B cell (primary cell): ENCODE measurements around the gene DTD1. TPM values are rescaled to one million over a fixed set of nuclear protein-coding genes. Genes with fewer than 3 reads are reported as not detected.

Experiments
- ATAC-seq: fragments of 200-7000 bp; cut with Tn5 transposase; one replicate; pipeline ENCODE4 v1.10.0; 2021; ENCODE audit warnings: low read depth, mild to moderate bottlenecking, moderate number of reproducible peaks, moderate library complexity
- CTCF ChIA-PET: fragments of 350-600 bp; sonication (Branson Sonifier 250); formaldehyde crosslinking; loops from one replicate; lab custom pipeline; 2021; ENCODE audit warnings: antibody characterized with exemption, inconsistent platforms; lab: Charles Lee
- POLR2A ChIA-PET: fragments of 350-600 bp; sonication (Branson Sonifier 250); formaldehyde crosslinking; loops from one replicate; lab custom pipeline; 2021; ENCODE audit warnings: antibody characterized with exemption; lab: Charles Lee
- DNase-seq: peaks from one replicate; pipeline ENCODE4 v3.0.0; 2013
- H2AFZ ChIP-seq: 2 replicates; pipeline ENCODE4 v1.6.1; 2012; ENCODE audit warnings: mild to moderate bottlenecking, low read depth, low read length; ENCODE audit not compliant: insufficient read depth, poor library complexity, severe bottlenecking
- H3K27ac ChIP-seq, 2 donors: 1 replicate in 1 of 2; 2 replicates in 1 of 2; pipeline ENCODE4 v1.5.1; 2012 to 2013; ENCODE audit warnings: low read length in 2 of 2, mild to moderate bottlenecking in 2 of 2, moderate library complexity in 1 of 2
- H3K27me3 ChIP-seq, 4 experiments: fragments of 200-600 bp in 1 of 4; sonication (generic) in 1 of 4; replicated peaks in 1 of 4; 1 replicate in 2 of 4; 2 replicates in 2 of 4; pipeline versions ENCODE4 v1.6.1 to v1.7.0; 2013 to 2016; ENCODE audit warnings: low read length in 3 of 4, mild to moderate bottlenecking in 2 of 4, mixed read lengths in 1 of 4, moderate library complexity in 1 of 4; ENCODE audit not compliant: insufficient read depth in 4 of 4, control insufficient read depth in 3 of 4; ENCODE audit errors: control extremely low read depth in 1 of 4
- H3K36me3 ChIP-seq, 2 experiments: replicated peaks in 1 of 2; 1 replicate in 1 of 2; 2 replicates in 1 of 2; pipeline versions ENCODE4 v1.6.1 to v1.7.1; 2013; ENCODE audit warnings: low read length in 1 of 2; ENCODE audit not compliant: insufficient read depth in 2 of 2, control insufficient read depth in 1 of 2; ENCODE audit errors: control extremely low read depth in 1 of 2, extremely low read depth in 1 of 2
- H3K4me1 ChIP-seq, 2 donors: fragments of 200-600 bp in 1 of 2; sonication (generic) in 1 of 2; 1 replicate in 1 of 2; 2 replicates in 1 of 2; pipeline versions ENCODE4 v1.5.1 to v1.6.1; 2013 to 2017; ENCODE audit warnings: low read length in 2 of 2; ENCODE audit not compliant: control insufficient read depth in 2 of 2, insufficient read depth in 2 of 2
- H3K4me2 ChIP-seq: replicated peaks from 2 replicates; pipeline ENCODE3; 2012; ENCODE audit warnings: mild to moderate bottlenecking, low read depth, low read length; ENCODE audit not compliant: poor library complexity, severe bottlenecking
- H3K4me3 ChIP-seq, 5 experiments: fragments of 200-600 bp in 1 of 5; sonication (generic) in 1 of 5; 1 replicate in 3 of 5; 2 replicates in 2 of 5; pipeline versions ENCODE4 v1.5.1 to v1.7.0; 2011 to 2016; ENCODE audit warnings: low read length in 4 of 5, mild to moderate bottlenecking in 4 of 5, low read depth in 2 of 5, control low read depth in 1 of 5, moderate library complexity in 1 of 5; ENCODE audit not compliant: insufficient read depth in 1 of 5; ENCODE audit errors: control extremely low read depth in 1 of 5, extremely low read depth in 1 of 5
- H3K79me2 ChIP-seq: fragments of 200-600 bp; sonication (generic); one replicate; pipeline ENCODE4 v1.6.0; 2016; ENCODE audit warnings: low read length; ENCODE audit not compliant: control insufficient read depth, insufficient read depth
- H3K9ac ChIP-seq: fragments of 200-600 bp; sonication (generic); 2 replicates; pipeline ENCODE4 v1.6.1; 2017; ENCODE audit warnings: mild to moderate bottlenecking, low read length, moderate library complexity
- H3K9me3 ChIP-seq, 3 donors: one replicate each; pipeline versions ENCODE4 v1.6.1 to v1.7.1; 2013; ENCODE audit warnings: low read length in 2 of 3; ENCODE audit not compliant: control insufficient read depth in 2 of 3, insufficient read depth in 1 of 3; ENCODE audit errors: control extremely low read depth in 1 of 3
- H4K20me1 ChIP-seq: 2 replicates; pipeline ENCODE4 v1.6.0; 2012; ENCODE audit warnings: mild to moderate bottlenecking, low read length; ENCODE audit not compliant: insufficient read depth, control insufficient read depth, poor library complexity, severe bottlenecking
- H3K27ac Mint-ChIP-seq: one replicate; pipeline ENCODE4 v1.8.0; 2021; ENCODE audit warnings: mixed read lengths
- H3K27me3 Mint-ChIP-seq: one replicate; pipeline ENCODE4 v1.8.0; 2021; ENCODE audit warnings: mixed read lengths
- H3K4me1 Mint-ChIP-seq: one replicate; pipeline ENCODE4 v1.8.0; 2021; ENCODE audit warnings: mixed read lengths
- H3K4me3 Mint-ChIP-seq: one replicate; pipeline ENCODE4 v1.8.0; 2021; ENCODE audit warnings: mixed read lengths
- H3K9me3 Mint-ChIP-seq: one replicate; pipeline ENCODE4 v1.8.0; 2022; ENCODE audit warnings: mixed read lengths; ENCODE audit not compliant: insufficient read depth
- CTCF ChIP-seq: fragments of 200-600 bp; IDR thresholded peaks from one replicate; pipeline ENCODE4 v1.8.0; 2022; ENCODE audit warnings: antibody characterized with exemption, mild to moderate bottlenecking
- EZH2 ChIP-seq: IDR thresholded peaks from 2 replicates; pipeline ENCODE4 v1.6.1; 2012; ENCODE audit warnings: borderline replicate concordance, low read depth, mild to moderate bottlenecking, moderate library complexity, low read length; ENCODE audit not compliant: insufficient read depth, poor library complexity, severe bottlenecking
- WGBS: methylation state at CpG from one replicate; pipeline ENCODE4 v1.1.5; 2013; ENCODE audit warnings: missing lambda C conversion rate; ENCODE audit not compliant: insufficient coverage; 5-methylcytosine and 5-hydroxymethylcytosine counted together
- intact Hi-C: fragments of 100-400 bp; cut with micrococcal nuclease; formaldehyde crosslinking; loops from one replicate; pipeline ENCODE4 v1.10.0; 2022
- polyA plus RNA-seq: library from polyadenylated mRNA; depleted of rRNA; stranded (reverse); fragments of >200 nt; gene quantifications from 2 replicates; pipeline ENCODE4 v1.2.3, GENCODE V29; 2012
- total RNA-seq, 2 donors: library from RNA; stranded (reverse); fragments of 120-200 nt in 1 of 2; gene quantifications; 1 replicate in 1 of 2; 2 replicates in 1 of 2; pipeline versions ENCODE4 v1.2.3 to v1.2.4, GENCODE V29; 2013 to 2022

The DTD1 gene
- total and polyA plus RNA-seq, 2 donors (not counting 1 experiment from before 2014, with no cell fraction given), result 18.7 to 20.4 TPM

DNA sequence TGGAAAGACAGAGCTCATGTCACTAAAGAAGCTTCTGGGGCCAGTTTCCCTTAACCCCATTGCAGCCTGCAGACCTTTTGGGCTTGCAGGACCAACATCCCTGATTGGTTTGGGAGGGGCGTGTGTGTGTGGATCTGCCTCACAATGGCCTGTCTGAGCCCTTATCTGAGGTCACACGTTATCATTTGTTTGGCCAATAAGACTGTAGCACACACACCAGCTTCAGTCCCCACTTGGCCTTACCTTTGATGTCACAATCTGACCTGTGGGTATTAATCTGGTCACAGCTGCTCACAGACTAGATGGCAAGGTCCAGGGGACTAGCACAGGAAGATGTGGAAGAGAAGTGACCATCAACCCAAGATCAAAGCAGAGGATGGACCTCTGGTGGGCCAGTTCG is 225.6 kb downstream of the DTD1 start, which contains the start of gene SCP2D1:
Gene SCP2D1, plus strand, starts transcription at position 301 of the 400 bp plus-strand sequence. Its CDS starts 33 bp downstream, at position 334.
- 82% methylated on average over 3 of the region's 3 CpGs for WGBS
- Histone ChIP-seq H3K4me2 (no peak within 1 kb of the TSS), H3K9ac (no peak within 1 kb of the TSS), H2AFZ (no peak within 1 kb of the TSS), H3K27ac (no peak within 1 kb of the TSS), H3K4me3 (no peak within 1 kb of the TSS), H4K20me1 (no peaks in the 10 kb centered on the region), H3K79me2 (no peaks in the 10 kb centered on the region), H3K27me3 (no peaks in the 10 kb centered on the region), H3K4me1 (no peaks in the 10 kb centered on the region), H3K9me3 (peaks cover 0 to 3% (median 0%) of the 10 kb centered on the region in 3 donors), H3K36me3 (no peaks in the 10 kb centered on the region)
- no peak for ATAC-seq
- ChIA-PET POLR2A (no interaction called here), CTCF (interaction anchor here (1.4 kb wide), 1 partner anchor 9 kb away, joined by 3 read pairs; no protein-coding TSS in a partner anchor)
- no peak for DNase-seq
- TF ChIP-seq EZH2 (no peak), CTCF (no peak)
- intact Hi-C loops, result no loop called here
- H3K9me3 Mint-ChIP-seq, result no peaks in the 10 kb centered on the region
- H3K4me1 Mint-ChIP-seq, result no peaks in the 10 kb centered on the region
- no peaks in the 10 kb centered on the region for H3K27me3 Mint-ChIP-seq
- no peak within 1 kb of the TSS for H3K27ac Mint-ChIP-seq
- H3K4me3 Mint-ChIP-seq, result no peak within 1 kb of the TSS

- TF ChIP-seq EZH2 (no peak), CTCF (no peak)
- no peak for ATAC-seq
- ChIA-PET POLR2A (no interaction called here), CTCF (no interaction called here)
- Histone ChIP-seq H3K9me3 (peaks cover 0 to 3% (median 0%) of the 10 kb centered on the region in 3 donors), H4K20me1 (no peaks in the 10 kb centered on the region), H3K36me3 (no peaks in the 10 kb centered on the region), H3K4me1 (no peaks in the 10 kb centered on the region), H3K9ac (no peak overlapping the region), H3K4me3 (no peak overlapping the region), H3K27me3 (no peaks in the 10 kb centered on the region), H2AFZ (no peak overlapping the region), H3K79me2 (no peaks in the 10 kb centered on the region), H3K4me2 (no peak overlapping the region), H3K27ac (no peak overlapping the region)
- intact Hi-C loops, result no loop called here
- H3K4me1 Mint-ChIP-seq, result no peaks in the 10 kb centered on the region
- H3K9me3 Mint-ChIP-seq, result no peaks in the 10 kb centered on the region
- H3K27me3 Mint-ChIP-seq, result no peaks in the 10 kb centered on the region
- no peak overlapping the region for H3K27ac Mint-ChIP-seq
- H3K4me3 Mint-ChIP-seq, result no peak overlapping the region
- no peak for DNase-seq
- 93% methylated on average over 2 of the region's 6 CpGs for WGBS
These were observed 227.5 kb downstream of the DTD1 start for GRCh38 chr20:18815194-18815942.
